HepG2 (cell line): ENCODE results near the gene CR1. TPM values are rescaled to one million over a fixed set of nuclear protein-coding genes. Genes with fewer than 3 reads are reported as not detected.

Experiments
- FOSL1 ChIP-seq: sonication (generic); formaldehyde crosslinking; IDR thresholded peaks from 2 replicates; pipeline ENCODE4 v1.9.0; 2021; ENCODE audit warnings: missing genetic modification reagents, borderline replicate concordance
- HIVEP1 ChIP-seq: sonication (generic); formaldehyde crosslinking; IDR thresholded peaks from 2 replicates; pipeline ENCODE4 v1.4.0; 2020; ENCODE audit warnings: mild to moderate bottlenecking, missing genetic modification reagents
- HNRNPH1 ChIP-seq: fragments of 200-400 bp; formaldehyde crosslinking; optimal IDR thresholded peaks from 2 replicates; pipeline ENCODE3; 2017; ENCODE audit warnings: mild to moderate bottlenecking, low read depth, low read length
- HOXA9 ChIP-seq: sonication (generic); formaldehyde crosslinking; IDR thresholded peaks from 2 replicates; pipeline ENCODE4 v1.8.1; 2022; ENCODE audit warnings: missing genetic modification reagents, mild to moderate bottlenecking, moderate library complexity, borderline replicate concordance
- REXO4 ChIP-seq: sonication (generic); formaldehyde crosslinking; IDR thresholded peaks from 2 replicates; pipeline ENCODE4 v1.8.0; 2022; ENCODE audit warnings: missing genetic modification reagents, mild to moderate bottlenecking, borderline replicate concordance
- SMAD3 ChIP-seq: sonication (generic); formaldehyde crosslinking; IDR thresholded peaks from 2 replicates; pipeline ENCODE4 v1.4.0; 2020; ENCODE audit warnings: missing genetic modification reagents
- SRF ChIP-seq: IDR thresholded peaks from 2 replicates; pipeline ENCODE4 v1.6.1; 2011; ENCODE audit warnings: mild to moderate bottlenecking, low read depth, low read length, moderate library complexity
- TEAD3 ChIP-seq: optimal IDR thresholded peaks from 2 replicates; pipeline ENCODE3; 2016; ENCODE audit warnings: borderline replicate concordance
- U2AF2 ChIP-seq: fragments of 200-400 bp; formaldehyde crosslinking; IDR thresholded peaks from 2 replicates; pipeline ENCODE4 v1.6.1; 2017; ENCODE audit warnings: low read depth, mild to moderate bottlenecking, low read length
- ZFP82 ChIP-seq: sonication (generic); formaldehyde crosslinking; IDR thresholded peaks from 2 replicates; pipeline ENCODE4 v1.5.1; 2020; ENCODE audit warnings: mild to moderate bottlenecking, missing genetic modification reagents, borderline replicate concordance
- ZNF124 ChIP-seq: sonication (generic); formaldehyde crosslinking; IDR thresholded peaks from 2 replicates; pipeline ENCODE4 v1.4.0; 2020; ENCODE audit warnings: missing genetic modification reagents
- ZNF235 ChIP-seq: sonication (generic); formaldehyde crosslinking; IDR thresholded peaks from 2 replicates; pipeline ENCODE4 v1.8.1; 2023; ENCODE audit warnings: mild to moderate bottlenecking, missing genetic modification reagents, borderline replicate concordance
- ZNF335 ChIP-seq: sonication (generic); formaldehyde crosslinking; IDR thresholded peaks from 2 replicates; pipeline ENCODE4 v1.4.0; 2020; ENCODE audit warnings: missing genetic modification reagents
- ZNF510 ChIP-seq: sonication (generic); formaldehyde crosslinking; IDR thresholded peaks from 2 replicates; pipeline ENCODE4 v1.4.0; 2020; ENCODE audit warnings: low read depth, mild to moderate bottlenecking, missing genetic modification reagents
- ZNF83 ChIP-seq: sonication (generic); formaldehyde crosslinking; IDR thresholded peaks from 2 replicates; pipeline ENCODE4 v1.4.0; 2020; ENCODE audit warnings: missing genetic modification reagents, mild to moderate bottlenecking, borderline replicate concordance
- ZZZ3 ChIP-seq: sonication (generic); formaldehyde crosslinking; IDR thresholded peaks from 2 replicates; pipeline ENCODE4 v1.4.0; 2020; ENCODE audit warnings: missing genetic modification reagents, mild to moderate bottlenecking, borderline replicate concordance
- polyA plus RNA-seq, 8 experiments: library from polyadenylated mRNA; depleted of rRNA in 3 of 8; stranded (reverse) in 7 of 8; unstranded in 1 of 8; fragments of >200 nt; fragmentation: Illumina TruSeq in 4 of 8; extraction: Trizol in 4 of 8; gene quantifications; 2 replicates each; pipeline versions ENCODE4 v1.2.1 to v1.2.3, GENCODE V29; 2011 to 2016; ENCODE audit warnings: low read depth in 4 of 8, missing spikeins in 1 of 8, mixed read lengths in 1 of 8; ENCODE audit not compliant: insufficient read depth in 1 of 8
- total RNA-seq, 5 experiments: library from RNA; depleted of rRNA; stranded (reverse); fragments of >200 nt; fragmentation: Illumina TruSeq; extraction: Trizol; gene quantifications; 2 replicates each; pipeline ENCODE4 v1.2.3, GENCODE V29; 2016; ENCODE audit warnings: low read depth in 1 of 5
- TF ChIP-seq, protein P1 (sequence below): sonication (generic); formaldehyde crosslinking; IDR thresholded peaks from 2 replicates; pipeline ENCODE4 v1.8.0; 2022; ENCODE audit warnings: missing genetic modification reagents, mild to moderate bottlenecking, borderline replicate concordance
- TF ChIP-seq, protein P2 (sequence below): sonication (generic); formaldehyde crosslinking; IDR thresholded peaks from 2 replicates; pipeline ENCODE4 v1.4.0; 2020; ENCODE audit warnings: missing genetic modification reagents
- TF ChIP-seq, protein P3 (sequence below): sonication (generic); formaldehyde crosslinking; IDR thresholded peaks from 2 replicates; pipeline ENCODE4 v1.4.0; 2020; ENCODE audit warnings: missing genetic modification reagents, borderline replicate concordance

CR1 gene
- total and polyA plus RNA-seq, 2 of the 13 experiments (the other 11 are each of a cell fraction or from before 2014, with no cell fraction given) = not detected

DNA sequence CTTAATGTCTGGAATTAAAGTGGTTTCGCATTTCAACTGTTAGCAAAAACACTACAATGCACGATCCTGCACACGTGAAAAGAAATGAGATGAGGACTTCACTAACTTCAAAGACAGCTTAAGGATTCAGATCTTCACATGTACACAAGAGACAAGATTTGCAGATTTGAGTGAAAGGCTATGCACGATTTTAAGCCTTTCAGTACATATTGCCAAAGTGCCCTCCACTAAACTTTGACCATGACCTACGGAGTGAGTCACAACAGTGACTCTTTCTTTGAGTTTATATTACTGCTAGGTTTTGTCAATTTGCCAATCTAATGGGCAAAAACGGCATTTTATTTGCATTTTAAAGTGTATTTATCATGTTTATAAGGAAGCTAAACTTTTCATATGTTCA lies 107.8 kb downstream of the CR1 start (continued):
- TF ChIP-seq, protein P1, sequence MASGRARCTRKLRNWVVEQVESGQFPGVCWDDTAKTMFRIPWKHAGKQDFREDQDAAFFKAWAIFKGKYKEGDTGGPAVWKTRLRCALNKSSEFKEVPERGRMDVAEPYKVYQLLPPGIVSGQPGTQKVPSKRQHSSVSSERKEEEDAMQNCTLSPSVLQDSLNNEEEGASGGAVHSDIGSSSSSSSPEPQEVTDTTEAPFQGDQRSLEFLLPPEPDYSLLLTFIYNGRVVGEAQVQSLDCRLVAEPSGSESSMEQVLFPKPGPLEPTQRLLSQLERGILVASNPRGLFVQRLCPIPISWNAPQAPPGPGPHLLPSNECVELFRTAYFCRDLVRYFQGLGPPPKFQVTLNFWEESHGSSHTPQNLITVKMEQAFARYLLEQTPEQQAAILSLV = no peak
- no peak for TF ChIP-seq ZFP82 (CRISPR knock-in tag)
- peak; percentile 71; the same call in 1 of the 2 replicates for TF ChIP-seq SMAD3 (CRISPR knock-in tag)
- peak; percentile 83 for TF ChIP-seq TEAD3 (CRISPR knock-in tag)
- no peak for TF ChIP-seq HIVEP1 (CRISPR knock-in tag)
- TF ChIP-seq, protein P2, sequence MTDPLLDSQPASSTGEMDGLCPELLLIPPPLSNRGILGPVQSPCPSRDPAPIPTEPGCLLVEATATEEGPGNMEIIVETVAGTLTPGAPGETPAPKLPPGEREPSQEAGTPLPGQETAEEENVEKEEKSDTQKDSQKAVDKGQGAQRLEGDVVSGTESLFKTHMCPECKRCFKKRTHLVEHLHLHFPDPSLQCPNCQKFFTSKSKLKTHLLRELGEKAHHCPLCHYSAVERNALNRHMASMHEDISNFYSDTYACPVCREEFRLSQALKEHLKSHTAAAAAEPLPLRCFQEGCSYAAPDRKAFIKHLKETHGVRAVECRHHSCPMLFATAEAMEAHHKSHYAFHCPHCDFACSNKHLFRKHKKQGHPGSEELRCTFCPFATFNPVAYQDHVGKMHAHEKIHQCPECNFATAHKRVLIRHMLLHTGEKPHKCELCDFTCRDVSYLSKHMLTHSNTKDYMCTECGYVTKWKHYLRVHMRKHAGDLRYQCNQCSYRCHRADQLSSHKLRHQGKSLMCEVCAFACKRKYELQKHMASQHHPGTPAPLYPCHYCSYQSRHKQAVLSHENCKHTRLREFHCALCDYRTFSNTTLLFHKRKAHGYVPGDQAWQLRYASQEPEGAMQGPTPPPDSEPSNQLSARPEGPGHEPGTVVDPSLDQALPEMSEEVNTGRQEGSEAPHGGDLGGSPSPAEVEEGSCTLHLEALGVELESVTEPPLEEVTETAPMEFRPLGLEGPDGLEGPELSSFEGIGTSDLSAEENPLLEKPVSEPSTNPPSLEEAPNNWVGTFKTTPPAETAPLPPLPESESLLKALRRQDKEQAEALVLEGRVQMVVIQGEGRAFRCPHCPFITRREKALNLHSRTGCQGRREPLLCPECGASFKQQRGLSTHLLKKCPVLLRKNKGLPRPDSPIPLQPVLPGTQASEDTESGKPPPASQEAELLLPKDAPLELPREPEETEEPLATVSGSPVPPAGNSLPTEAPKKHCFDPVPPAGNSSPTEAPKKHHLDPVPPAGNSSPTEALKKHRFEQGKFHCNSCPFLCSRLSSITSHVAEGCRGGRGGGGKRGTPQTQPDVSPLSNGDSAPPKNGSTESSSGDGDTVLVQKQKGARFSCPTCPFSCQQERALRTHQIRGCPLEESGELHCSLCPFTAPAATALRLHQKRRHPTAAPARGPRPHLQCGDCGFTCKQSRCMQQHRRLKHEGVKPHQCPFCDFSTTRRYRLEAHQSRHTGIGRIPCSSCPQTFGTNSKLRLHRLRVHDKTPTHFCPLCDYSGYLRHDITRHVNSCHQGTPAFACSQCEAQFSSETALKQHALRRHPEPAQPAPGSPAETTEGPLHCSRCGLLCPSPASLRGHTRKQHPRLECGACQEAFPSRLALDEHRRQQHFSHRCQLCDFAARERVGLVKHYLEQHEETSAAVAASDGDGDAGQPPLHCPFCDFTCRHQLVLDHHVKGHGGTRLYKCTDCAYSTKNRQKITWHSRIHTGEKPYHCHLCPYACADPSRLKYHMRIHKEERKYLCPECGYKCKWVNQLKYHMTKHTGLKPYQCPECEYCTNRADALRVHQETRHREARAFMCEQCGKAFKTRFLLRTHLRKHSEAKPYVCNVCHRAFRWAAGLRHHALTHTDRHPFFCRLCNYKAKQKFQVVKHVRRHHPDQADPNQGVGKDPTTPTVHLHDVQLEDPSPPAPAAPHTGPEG (CRISPR knock-in tag) = no peak
- no peak for TF ChIP-seq U2AF2
- TF ChIP-seq HOXA9 (CRISPR knock-in tag) = no peak
- TF ChIP-seq ZNF83 (CRISPR knock-in tag) = no peak
- TF ChIP-seq ZNF235 (CRISPR knock-in tag) = no peak
- no peak for TF ChIP-seq REXO4 (CRISPR knock-in tag)
- TF ChIP-seq ZZZ3 (CRISPR knock-in tag) = no peak
- peak; percentile 96 for TF ChIP-seq FOSL1 (CRISPR knock-in tag)
- no peak for TF ChIP-seq ZNF510 (CRISPR knock-in tag)
- TF ChIP-seq SRF = no peak
- TF ChIP-seq, protein P3, sequence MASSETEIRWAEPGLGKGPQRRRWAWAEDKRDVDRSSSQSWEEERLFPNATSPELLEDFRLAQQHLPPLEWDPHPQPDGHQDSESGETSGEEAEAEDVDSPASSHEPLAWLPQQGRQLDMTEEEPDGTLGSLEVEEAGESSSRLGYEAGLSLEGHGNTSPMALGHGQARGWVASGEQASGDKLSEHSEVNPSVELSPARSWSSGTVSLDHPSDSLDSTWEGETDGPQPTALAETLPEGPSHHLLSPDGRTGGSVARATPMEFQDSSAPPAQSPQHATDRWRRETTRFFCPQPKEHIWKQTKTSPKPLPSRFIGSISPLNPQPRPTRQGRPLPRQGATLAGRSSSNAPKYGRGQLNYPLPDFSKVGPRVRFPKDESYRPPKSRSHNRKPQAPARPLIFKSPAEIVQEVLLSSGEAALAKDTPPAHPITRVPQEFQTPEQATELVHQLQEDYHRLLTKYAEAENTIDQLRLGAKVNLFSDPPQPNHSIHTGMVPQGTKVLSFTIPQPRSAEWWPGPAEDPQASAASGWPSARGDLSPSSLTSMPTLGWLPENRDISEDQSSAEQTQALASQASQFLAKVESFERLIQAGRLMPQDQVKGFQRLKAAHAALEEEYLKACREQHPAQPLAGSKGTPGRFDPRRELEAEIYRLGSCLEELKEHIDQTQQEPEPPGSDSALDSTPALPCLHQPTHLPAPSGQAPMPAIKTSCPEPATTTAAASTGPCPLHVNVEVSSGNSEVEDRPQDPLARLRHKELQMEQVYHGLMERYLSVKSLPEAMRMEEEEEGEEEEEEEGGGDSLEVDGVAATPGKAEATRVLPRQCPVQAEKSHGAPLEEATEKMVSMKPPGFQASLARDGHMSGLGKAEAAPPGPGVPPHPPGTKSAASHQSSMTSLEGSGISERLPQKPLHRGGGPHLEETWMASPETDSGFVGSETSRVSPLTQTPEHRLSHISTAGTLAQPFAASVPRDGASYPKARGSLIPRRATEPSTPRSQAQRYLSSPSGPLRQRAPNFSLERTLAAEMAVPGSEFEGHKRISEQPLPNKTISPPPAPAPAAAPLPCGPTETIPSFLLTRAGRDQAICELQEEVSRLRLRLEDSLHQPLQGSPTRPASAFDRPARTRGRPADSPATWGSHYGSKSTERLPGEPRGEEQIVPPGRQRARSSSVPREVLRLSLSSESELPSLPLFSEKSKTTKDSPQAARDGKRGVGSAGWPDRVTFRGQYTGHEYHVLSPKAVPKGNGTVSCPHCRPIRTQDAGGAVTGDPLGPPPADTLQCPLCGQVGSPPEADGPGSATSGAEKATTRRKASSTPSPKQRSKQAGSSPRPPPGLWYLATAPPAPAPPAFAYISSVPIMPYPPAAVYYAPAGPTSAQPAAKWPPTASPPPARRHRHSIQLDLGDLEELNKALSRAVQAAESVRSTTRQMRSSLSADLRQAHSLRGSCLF = no peak
- TF ChIP-seq HNRNPH1 = no peak
- TF ChIP-seq ZNF124 (CRISPR knock-in tag) = peak; percentile 65; the same call in 1 of the 2 replicates
- 0 out of 2 replicates have a peak, but pooled peaks have one; percentile 25 for TF ChIP-seq ZNF335 (CRISPR knock-in tag)
